WI38 (cell line): Measurements from ENCODE around the gene NFAT5.

Experiments used
- H3K4me3 ChIP-seq: 2 replicates; pipeline ENCODE4 v1.5.1; 2011; ENCODE audit warnings: low read depth, mild to moderate bottlenecking, control low read depth, low read length
- CTCF ChIP-seq: IDR thresholded peaks from 2 replicates; pipeline ENCODE4 v1.5.1; 2012; ENCODE audit warnings: low read depth, mild to moderate bottlenecking, control low read depth, low read length

NFAT5 gene

DNA sequence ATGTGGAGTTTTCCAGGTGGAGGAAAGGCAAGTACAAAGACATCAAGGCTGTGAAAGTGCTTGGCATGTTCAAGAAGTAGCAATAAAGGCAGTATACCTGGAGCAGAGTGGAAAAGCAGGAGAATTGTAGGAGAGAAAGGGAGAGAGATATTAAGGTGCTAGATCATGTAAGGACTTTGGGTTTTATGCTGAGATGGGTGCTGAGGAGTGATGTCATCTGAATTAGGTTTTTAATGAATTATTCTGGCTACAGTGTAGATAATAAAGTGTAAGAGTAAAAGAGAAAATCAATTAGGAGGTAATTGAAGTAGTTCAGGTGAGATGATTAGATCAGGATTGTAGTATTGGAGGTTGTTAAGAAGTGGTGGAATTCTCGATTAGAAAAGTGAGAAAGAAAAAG lies 34.0 kb downstream of the NFAT5 start:
- no peak for TF ChIP-seq CTCF

DNA sequence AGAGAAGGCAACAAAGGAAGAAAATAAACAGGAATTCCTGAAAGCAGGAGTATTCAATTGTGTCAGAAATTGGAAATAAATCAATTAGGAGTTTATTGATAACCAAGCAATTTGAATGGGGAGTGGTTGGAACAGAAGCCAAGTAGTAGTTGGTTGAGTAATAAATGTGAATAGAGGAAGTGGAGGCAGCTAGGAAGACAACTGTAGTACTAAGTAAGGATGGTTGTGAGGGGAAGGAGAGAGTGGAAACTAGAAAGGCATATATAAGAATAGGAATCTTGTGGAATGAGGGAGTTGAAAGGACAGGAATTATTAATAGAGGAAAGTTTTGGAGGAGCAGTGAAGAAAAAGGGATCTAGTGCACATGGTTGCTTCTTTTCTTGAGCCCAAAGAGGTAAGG lies 34.4 kb downstream of the NFAT5 start:
- no peak overlapping the region for H3K4me3 ChIP-seq
- no peak for TF ChIP-seq CTCF

More for the DNA sequence above, 34.0 kb downstream of the NFAT5 start:
- no peak overlapping the region for H3K4me3 ChIP-seq

GRCh38 chr16:69601250-69601649 lies 35.5 kb downstream of the NFAT5 start:
- no peak for TF ChIP-seq CTCF

GRCh38 chr16:69606985-69607384 lies 41.2 kb downstream of the NFAT5 start:
- H3K4me3 ChIP-seq: no peak overlapping the region

More at GRCh38 chr16:69601250-69601649, 35.5 kb downstream of the NFAT5 start:
- no peak overlapping the region for H3K4me3 ChIP-seq

GRCh38 chr16:69607674-69608073 lies 41.9 kb downstream of the NFAT5 start:
- TF ChIP-seq CTCF: no peak
- H3K4me3 ChIP-seq: no peak overlapping the region

More at GRCh38 chr16:69606985-69607384, 41.2 kb downstream of the NFAT5 start:
- TF ChIP-seq CTCF: no peak

DNA sequence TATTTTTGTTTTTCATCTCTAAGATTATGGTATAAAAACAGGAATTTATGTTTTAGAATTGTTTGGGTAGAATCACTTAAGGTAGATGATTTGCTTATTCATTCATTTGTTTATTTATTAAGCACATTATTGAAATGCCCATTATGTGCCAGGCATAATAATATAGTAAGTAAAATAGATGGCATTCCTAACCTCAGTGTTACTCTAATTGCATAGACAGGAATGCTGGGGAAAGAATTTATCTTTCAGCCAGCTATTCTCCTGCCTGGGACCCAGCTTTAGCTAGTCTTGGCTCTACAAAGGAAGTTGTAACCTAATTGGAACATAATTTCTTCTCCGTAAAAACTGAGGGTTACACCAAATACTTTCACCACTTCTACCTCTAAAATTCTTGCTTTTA lies 44.6 kb downstream of the NFAT5 start:
- H3K4me3 ChIP-seq: no peak overlapping the region
- no peak for TF ChIP-seq CTCF

DNA sequence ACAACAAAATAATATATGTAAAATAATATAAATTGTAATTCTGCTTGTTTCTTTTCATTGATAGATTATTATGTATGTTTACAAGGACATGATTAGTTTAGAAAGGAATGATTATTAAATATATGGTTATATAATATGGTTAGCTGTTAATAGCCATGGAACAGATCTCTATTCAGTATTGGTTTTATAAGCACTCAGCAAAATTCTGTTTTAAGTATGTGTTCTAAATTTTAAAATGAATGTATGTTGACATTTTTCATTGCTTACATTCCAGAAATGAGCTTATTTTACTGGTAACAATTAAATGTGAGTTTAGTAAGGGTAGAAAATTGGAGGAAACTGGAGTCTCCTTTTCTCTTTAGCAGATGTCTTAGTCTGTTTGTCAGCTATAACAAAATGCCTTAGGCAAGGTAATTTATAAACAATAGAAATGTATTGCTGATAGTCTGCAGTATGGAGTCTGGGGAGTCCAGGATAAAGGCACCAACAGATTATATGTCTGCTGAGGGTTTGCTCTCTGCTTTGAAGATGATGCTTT lies 45.4 kb downstream of the NFAT5 start:
- no peak for TF ChIP-seq CTCF
- no peak overlapping the region for H3K4me3 ChIP-seq
